ENCODE results near the gene SDF4.

The SDF4 gene

DNA sequence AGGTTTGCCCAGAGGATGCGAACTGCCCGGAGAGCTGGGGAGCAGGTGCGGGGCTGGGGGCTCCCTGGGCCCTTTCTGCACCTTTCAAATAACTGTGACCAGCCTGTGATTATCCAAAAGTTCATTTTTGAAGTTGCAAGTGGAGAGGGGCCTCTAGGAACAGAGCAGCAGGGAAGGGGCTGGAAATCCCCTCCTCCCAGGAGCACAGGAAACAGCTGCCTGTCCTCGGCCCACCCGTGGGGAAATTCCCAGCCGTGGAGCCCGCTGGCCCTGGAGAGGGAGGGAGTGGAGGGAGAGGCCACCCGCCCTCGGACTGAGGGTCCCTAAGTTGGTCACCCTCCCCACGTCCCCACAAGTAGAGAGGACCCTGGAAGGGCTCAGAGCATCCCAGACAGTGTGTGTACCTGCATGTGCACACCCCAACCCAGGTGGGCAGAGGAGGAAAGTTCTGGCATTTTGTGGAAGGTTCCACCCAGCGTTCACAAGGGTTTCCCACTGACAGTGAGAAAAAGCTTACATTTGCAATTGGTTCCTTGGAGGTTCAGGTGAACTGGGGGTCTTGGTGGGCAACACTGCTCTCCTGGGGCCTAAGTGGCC, 16.6 kb downstream of the SDF4 start:
- no peak for TF ChIP-seq CTCF (IDR thresholded peaks at IDR 0.05)
- TF ChIP-seq ZFX (IDR thresholded peaks at IDR 0.05; ENCODE audit: borderline replicate concordance) = no peak
- no peak overlapping the region for H3K27ac ChIP-seq

DNA sequence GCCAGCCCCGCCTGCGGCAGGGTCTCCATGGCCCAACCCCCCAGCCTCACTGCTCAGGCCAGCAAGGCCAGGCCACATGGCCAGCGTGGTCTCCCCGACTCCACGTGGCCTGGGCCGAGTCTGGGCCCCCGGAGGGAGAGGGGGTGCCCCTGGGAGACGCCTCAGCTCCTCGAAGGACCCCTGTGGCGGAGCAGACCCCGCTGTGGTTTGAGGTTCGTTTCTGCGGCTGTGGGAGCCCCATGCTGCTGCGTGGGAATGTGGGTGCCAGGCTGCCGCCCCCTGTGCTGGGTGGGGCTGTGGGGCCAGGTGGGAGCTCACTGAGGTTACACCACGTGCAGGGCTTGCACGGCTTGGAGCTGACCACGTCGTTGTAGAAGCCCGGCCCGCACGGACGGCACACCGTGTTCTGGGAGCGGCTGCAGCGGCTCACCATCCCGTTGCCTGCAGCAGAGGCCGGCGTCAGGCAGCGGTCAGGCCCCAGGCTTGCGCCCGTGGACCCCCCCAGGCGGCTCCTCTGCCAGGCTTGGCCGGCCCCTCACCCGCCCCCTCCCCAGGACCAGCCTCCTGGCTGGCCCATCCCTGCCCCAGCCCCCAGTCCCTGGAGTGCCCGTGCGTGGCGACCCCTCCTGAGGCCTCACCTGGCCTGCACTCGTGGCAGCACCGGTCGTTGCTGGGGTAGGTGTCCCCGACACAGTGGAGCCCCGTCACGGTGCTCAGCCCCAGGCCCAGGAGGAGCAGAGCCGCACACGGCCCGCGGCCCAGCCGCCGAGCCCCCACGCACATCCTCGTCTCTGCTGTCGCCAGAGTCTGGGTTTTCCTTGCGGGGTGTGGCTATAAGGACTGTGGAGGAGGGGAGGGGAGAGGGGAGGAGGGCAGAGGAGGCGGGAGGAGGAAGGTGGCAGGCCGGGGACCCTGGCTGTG, 18.2 kb downstream of the SDF4 start, which contains the start of gene TNFRSF4:
TNFRSF4 (minus strand) TSS at position 809 of the 921 bp plus-strand sequence; CDS start at position 783, 26 bp downstream.
- TF ChIP-seq CTCF (IDR thresholded peaks at IDR 0.05) (no peak), ZFX (IDR thresholded peaks at IDR 0.05; ENCODE audit: borderline replicate concordance) (no peak)

GRCh38 chr1:1212780-1213344, 18.9 kb downstream of the SDF4 start:
- no peak for TF ChIP-seq ZFX (IDR thresholded peaks at IDR 0.05; ENCODE audit: borderline replicate concordance)
- no peak for TF ChIP-seq CTCF (IDR thresholded peaks at IDR 0.05)
- no peak overlapping the region for H3K27ac ChIP-seq

More for the DNA sequence above, 18.2 kb downstream of the SDF4 start, which contains the start of gene TNFRSF4:
- H3K27ac ChIP-seq = no peak within 1 kb of the TSS

DNA sequence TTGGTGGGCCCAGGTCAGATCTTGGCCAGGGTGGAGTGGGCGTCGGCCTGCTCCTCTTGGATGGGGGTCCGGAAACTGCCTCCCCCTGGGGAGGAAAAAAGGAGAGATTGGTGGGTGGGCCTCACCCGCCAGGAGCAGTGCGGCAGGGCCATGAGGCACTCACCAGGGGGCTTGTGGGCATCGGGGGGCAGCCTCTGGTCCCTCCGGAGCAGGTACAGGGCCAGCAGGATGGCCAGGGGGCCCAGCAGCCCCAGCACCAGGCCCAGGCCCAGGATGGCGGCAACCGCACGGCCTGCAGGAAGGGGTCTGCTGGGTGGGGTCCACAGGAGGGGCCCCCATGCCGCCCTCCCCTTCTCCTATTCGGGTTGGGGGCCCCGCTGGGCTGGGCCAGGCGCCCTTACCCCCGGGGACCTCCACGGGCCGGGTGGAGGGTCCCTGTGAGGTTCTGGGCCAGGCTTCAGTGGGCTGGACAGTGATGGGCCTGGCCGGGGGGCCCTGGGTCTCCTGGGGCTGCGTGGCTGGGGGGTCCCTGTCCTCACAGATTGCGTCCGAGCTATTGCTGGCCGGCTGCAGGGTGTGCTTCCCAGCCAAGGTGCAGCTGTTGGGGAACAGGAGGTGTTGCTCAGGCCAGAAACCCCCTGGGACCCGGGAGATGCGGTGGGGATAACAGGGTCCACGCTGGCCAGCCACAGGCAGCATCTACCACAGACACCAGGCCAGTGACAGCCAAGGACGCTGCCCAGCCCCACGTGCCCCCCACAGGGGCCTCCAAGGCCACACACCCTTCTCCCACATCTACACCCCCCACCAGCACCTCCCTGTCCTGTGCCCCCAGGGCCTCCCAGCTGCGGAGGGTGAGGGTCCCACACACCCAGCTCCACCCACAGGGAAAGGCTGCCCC, 20.0 kb downstream of the SDF4 start:
- H3K27ac ChIP-seq = no peak overlapping the region
- TF ChIP-seq CTCF (IDR thresholded peaks at IDR 0.05) = no peak
- TF ChIP-seq ZFX (IDR thresholded peaks at IDR 0.05; ENCODE audit: borderline replicate concordance) = no peak

DNA sequence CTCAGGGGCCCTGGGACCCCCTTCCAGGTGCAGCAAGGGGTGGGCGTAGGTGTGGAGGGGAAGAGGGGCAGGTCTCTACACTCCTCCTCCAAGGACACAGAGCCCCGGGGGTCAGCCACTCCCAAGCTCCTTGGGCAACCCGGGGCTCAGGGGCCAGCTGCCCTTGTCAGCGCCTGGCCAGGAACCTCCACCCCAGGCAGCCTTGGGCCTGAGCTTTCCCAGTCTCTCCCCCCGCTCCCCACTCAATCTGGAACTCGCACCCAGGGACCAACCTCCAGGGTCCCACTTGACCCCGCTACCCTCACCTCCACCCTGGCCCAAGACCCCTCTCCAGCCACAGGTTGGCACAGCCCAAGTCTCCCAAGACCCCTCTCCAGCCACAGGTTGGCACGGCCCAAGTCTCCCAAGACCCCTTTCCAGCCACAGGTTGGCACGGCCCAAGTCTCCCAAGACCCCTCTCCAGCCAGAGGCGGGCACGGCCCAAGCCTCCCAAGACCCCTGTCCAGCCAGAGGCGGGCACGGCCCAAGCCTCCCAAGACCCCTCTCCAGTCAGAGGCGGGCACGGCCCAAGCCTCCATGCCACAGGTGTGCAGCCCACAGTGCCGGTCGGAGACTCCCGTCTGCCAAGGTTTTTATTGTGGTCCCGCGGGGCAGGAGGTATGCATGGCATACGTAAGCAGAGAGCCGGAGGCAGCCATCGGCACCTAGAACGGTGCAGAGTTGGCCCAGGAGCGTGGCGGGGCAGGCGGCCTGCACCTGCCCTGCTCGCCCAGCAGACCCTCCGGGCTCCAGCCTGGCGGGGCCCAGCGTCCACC, 20.9 kb downstream of the SDF4 start:
- no peak overlapping the region for H3K27ac ChIP-seq
- TF ChIP-seq CTCF (IDR thresholded peaks at IDR 0.05) (no peak), ZFX (IDR thresholded peaks at IDR 0.05; ENCODE audit: borderline replicate concordance) (no peak)

Data from 22Rv1 (cell line).